B cell (primary cell): Measurements from ENCODE around the gene NADSYN1.

Experiments used
- EZH2 ChIP-seq: IDR thresholded peaks from 2 replicates; pipeline ENCODE4 v1.6.1; 2012; ENCODE audit warnings: borderline replicate concordance, low read depth, mild to moderate bottlenecking, moderate library complexity, low read length; ENCODE audit not compliant: insufficient read depth, poor library complexity, severe bottlenecking
- TF ChIP-seq, protein P1 (sequence below): fragments of 200-600 bp; IDR thresholded peaks from one replicate; pipeline ENCODE4 v1.8.0; 2022; ENCODE audit warnings: antibody characterized with exemption, mild to moderate bottlenecking

DNA sequence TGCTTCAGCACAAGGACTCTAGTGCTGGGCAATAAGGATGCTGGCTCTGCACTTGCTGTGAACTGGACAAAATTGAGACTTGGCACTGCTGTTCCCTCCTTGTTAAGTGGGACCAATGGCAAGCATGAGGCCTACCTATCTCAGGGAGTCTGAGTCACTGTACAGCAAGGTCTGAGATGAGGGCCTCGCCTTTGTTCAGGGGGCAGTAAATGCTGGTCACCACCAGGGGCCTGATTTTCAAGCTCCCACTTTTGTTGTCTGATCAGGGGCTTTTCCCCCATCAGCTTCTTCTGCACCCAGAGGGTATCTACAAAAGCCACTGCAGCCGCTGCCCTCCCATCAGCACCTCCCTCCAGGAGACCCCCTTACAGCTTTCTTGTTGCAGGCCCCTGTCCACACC is 27.6 kb upstream of the NADSYN1 start:
- TF ChIP-seq, protein P1, sequence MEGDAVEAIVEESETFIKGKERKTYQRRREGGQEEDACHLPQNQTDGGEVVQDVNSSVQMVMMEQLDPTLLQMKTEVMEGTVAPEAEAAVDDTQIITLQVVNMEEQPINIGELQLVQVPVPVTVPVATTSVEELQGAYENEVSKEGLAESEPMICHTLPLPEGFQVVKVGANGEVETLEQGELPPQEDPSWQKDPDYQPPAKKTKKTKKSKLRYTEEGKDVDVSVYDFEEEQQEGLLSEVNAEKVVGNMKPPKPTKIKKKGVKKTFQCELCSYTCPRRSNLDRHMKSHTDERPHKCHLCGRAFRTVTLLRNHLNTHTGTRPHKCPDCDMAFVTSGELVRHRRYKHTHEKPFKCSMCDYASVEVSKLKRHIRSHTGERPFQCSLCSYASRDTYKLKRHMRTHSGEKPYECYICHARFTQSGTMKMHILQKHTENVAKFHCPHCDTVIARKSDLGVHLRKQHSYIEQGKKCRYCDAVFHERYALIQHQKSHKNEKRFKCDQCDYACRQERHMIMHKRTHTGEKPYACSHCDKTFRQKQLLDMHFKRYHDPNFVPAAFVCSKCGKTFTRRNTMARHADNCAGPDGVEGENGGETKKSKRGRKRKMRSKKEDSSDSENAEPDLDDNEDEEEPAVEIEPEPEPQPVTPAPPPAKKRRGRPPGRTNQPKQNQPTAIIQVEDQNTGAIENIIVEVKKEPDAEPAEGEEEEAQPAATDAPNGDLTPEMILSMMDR = no peak
- no peak for TF ChIP-seq EZH2
